Stimulated activated CD8-positive, alpha-beta memory T cell treated with anti-CD3 and anti-CD28 coated beads, Interleukin-7, amount 100 ng/mL, for 48 hours (primary cell): ENCODE measurements around the gene ZNF660.
"Not testable (repeated sequence)": the region's sequence is repeated elsewhere in the genome, so short reads cannot be mapped to it uniquely, and the experiment has no call there.

Source experiments
- DNase-seq, 2 donors: peaks; one replicate each; pipeline ENCODE4 v3.0.0-alpha.2; 2020; ENCODE audit warnings: low read depth in 1 of 2; ENCODE audit errors: extremely low read depth in 1 of 2

ZNF660 gene

DNA sequence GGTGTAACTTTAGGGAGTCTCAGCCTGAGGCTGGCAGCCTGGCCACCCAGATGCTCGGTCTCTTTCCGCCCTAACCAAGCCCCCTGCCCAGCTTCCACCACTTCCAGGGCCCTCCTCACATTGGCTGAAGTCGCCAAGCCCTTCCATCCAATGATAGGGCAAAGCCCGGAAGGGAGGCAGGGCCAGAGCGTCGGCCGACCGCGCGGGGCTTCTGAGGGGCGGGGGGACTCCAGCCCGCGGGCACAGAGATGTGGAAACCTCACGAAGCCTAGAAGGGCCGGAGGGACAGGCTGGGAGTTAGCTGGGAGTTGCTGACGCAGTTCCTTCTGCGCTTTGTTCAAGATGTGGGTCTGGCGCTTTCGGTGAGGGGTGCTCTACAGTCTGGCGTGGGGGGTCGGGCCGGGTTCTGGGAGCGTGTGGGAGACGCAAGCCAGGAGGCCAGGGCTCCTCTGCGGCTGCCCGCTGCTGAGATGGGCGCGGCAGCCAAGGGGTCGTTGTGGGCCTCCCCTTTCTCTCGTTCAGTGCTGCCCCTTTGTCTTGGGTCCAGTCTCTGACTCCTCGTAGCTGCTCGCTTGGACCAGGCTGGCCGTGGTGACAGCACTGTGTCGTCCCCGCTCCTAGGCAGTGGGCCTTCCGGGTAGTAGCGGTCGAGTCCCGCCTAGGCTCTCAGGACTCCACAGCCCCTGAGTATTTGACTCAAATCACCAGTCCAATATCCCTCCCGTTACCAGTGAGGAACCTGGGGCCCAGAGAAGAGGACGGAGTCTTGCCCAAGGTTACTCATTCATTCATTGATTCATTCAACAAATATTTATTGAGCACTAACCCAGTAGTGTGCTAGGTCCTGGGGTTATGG is at the start of gene ZNF660:
Gene ZNF660, plus strand, starts transcription at position 319 of the 856 bp plus-strand sequence. CDS start 9,230 bp downstream, outside the sequence.
- peak in 1 of 2 donors; percentile 3 for DNase-seq

GRCh38 chr3:44535364-44535763 is 49.4 kb upstream of the ZNF660 start:
- DNase-seq, result no peak

DNA sequence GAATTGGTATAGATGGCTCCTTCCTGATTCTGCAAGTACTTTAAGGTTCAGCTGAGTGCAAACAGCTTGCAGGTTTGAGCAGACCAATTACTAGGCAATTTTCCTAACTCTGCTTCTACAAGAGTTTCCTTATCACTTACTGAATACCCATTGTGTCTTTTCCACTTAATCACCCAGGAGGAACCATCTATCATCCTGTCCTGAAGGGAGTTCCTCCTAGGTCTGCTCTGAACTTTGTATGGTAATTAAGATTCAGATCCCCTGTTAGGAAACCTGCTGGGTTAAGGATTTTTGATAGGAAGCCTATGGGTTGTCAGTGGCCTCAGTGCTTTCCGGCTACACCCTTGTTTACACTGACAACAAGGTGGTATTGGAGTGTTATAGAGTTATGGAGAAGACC is 40.0 kb upstream of the ZNF660 start:
- not testable (repeated sequence) for DNase-seq

GRCh38 chr3:44554626-44555592 is 29.9 kb upstream of the ZNF660 start, which contains the start of gene ZKSCAN7:
Gene ZKSCAN7, plus strand, starts transcription at chr3:44555193. Its CDS starts 1,855 bp downstream, at chr3:44557048.
- DNase-seq, result peak; percentile 33 to 47

- no peak for DNase-seq
These were observed 29.0 kb upstream of the ZNF660 start for GRCh38 chr3:44555723-44556122.

- DNase-seq, result no peak
These were observed 27.7 kb upstream of the ZNF660 start for GRCh38 chr3:44557074-44557473.

GRCh38 chr3:44561076-44561475 is 23.7 kb upstream of the ZNF660 start:
- no peak for DNase-seq

DNA sequence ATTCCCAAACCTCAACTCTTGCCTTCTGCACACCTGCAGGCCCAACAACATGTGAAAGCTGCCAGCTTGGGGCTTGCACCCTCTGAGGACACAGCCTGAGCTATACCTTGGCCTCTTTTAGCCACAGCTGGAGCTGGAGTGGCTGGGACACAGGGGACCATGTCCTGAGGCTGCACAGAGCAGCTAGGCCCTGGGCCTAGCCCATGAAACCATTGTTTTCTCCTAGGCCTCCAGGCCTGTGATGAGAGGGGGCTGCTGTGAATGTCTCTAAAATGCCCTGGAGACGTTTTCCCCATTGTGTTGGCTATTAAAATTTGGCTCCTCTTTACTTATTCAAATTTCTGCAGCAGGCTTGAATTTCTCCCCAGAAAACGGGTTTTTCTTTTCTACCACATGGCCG is 22.6 kb upstream of the ZNF660 start:
- no peak for DNase-seq

DNA sequence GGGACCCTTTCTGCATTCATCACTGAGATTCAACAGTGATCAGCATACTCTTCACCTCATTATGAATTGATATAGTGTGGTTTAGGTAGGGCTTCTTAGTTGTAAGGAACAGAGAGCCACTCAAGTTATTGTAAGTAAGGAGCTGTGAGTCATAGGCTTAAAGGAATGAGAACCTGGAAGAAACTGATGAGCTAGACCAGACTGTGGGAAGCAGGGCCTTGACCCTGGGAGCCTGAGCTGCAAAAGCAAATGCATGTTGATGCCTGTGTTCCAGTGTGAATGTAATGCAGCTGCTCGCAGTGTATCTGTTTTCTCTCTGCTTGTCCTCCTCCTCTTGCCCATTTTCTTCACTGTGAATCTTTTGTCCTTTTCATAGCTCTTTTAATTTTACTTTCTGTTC is 16.2 kb upstream of the ZNF660 start:
- no peak for DNase-seq

- DNase-seq, result no peak
These were observed 13.7 kb upstream of the ZNF660 start for GRCh38 chr3:44571024-44571423.

DNA sequence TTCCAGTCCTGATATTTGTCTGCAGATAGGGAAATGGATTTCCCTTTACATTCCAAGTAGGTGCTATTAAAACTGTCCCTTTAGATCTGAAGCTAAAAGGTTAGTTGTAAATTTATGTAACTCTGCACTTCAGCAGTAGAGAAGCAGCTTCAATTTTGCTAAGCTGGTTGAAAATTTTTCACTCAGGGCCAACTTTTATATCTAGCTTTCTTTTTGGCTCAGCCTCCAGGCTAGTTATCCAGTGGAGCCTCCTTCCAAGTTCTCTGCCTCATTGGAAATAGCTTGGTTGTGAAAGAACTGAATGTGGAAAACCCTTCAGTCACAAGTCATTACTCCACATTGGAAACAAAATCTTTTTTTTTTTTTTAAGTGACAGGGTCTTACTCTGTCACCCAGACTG is 8.2 kb upstream of the ZNF660 start:
- no peak for DNase-seq

DNA sequence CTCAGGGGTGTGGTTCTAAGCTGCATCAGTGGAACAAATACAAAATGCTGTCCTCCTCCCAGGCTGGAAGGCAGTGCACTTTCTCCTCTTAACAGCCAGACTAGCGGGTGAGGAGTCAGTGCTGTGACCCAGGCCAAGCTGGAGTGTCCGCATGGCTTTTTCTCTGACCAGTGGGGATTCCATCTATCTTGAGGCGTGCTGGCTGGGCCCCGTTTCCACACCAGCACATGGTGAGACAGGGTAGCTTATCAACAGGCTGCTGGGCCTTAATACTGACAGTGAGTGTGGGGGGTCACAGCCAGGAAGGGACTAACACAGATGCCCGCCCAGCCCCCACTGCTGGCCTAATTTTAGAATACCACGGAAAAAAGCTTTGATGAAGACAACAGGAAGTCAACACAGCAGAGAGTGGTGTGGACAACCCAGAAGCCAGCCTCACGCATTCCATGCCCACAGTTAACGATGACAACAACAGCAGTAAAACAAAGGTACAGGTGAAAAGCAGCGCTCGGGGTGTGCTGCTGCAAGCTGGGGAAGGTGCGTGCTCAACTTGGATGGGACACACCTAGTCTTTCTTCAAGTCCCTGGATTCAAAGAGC is 7.3 kb upstream of the ZNF660 start:
- not testable (repeated sequence) for DNase-seq

DNA sequence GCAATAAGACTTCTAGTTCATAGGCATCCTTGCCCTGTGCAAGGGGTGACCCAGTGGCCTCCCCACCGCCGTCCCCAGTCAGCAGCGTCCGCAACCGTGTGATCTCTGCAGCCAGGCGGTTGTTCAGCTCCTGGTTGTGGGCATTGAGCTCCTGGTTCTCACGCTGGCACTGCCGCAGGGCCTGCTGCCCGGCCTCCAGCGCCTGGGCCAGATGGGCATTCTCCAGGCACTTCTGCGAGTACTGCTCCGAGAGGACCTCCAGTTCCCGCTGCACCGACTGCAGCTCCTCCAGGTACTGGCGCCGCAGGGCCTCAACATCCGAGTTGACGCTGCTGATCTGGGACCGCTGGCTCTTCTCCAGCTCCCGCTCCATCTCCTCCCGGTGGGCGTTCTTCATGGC is 6.4 kb upstream of the ZNF660 start:
- not testable (repeated sequence) for DNase-seq

DNA sequence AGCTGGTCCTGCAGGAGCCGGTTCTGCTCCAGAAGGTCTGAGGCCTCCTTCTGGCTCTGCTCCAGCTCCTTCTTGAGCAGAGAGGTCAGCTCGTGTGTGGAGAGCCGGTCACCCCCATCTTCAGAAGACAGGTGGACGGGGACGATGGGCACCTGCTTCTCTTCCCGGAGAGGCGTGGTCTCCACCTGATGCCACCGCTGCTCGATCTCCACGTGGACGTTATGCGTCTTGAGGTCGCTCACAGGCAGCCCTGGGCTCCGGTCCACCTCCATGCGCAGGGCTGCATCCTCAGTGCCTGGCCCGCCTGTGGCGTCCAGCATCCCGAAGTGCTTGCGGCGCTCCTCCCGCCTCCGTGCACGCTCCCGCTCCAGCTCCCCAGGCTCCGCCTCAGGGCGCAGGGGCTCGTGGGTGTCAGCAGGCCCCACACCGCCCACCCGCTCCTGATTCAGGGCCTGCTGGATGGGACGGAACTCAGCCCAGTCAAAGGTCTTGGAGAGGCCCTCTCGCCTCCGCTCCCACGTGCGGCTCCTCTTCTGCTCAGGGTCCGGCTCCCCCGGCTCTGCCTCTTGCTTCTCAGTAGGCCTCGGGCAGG is 5.7 kb upstream of the ZNF660 start:
- not testable (repeated sequence) for DNase-seq

DNA sequence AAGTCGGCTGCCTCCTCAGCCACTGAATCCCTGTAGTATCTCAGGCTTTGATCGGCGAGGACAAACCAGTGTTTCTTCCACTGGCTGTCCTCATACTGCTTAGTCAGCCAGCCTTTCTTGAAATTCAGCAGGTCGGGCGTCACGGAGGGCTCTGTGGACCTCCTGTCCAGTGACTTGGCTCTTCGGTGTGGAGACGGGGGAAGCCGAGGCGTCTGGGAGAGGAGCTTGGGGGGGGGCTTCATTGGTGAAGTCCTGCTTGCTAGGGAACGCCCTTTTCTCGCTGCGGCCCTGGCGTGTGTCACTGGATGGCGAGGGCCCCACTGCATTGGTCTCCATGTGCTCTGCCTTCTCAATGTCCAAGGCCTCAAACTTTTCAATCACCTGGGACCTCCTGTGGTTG is 5.0 kb upstream of the ZNF660 start:
- DNase-seq, result not testable (repeated sequence)

GRCh38 chr3:44580971-44581370 is 3.8 kb upstream of the ZNF660 start:
- not testable (repeated sequence) for DNase-seq

GRCh38 chr3:44596621-44597020 is 11.9 kb downstream of the ZNF660 start:
- DNase-seq, result no peak

- DNase-seq, result no peak
These were observed 17.0 kb downstream of the ZNF660 start for GRCh38 chr3:44601749-44602148.

DNA sequence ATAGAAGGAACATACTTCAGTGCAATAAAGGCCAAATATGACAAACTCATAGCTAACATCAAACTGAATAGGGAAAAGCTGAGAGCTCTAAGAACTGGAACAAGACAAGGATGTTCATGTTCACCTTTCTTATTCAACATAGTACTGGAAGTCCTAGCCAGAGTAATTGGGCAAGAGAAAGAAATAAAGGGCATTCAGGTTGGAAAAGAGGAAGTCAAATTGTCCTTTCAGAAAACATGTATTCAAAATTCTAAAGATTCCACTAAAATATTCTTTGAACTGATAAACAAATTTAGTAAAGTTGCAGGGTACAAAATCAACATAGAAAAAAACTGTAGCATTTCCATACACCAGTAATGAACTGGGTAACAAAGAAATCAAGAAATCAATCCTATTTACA is 27.9 kb downstream of the ZNF660 start:
- no peak for DNase-seq

DNA sequence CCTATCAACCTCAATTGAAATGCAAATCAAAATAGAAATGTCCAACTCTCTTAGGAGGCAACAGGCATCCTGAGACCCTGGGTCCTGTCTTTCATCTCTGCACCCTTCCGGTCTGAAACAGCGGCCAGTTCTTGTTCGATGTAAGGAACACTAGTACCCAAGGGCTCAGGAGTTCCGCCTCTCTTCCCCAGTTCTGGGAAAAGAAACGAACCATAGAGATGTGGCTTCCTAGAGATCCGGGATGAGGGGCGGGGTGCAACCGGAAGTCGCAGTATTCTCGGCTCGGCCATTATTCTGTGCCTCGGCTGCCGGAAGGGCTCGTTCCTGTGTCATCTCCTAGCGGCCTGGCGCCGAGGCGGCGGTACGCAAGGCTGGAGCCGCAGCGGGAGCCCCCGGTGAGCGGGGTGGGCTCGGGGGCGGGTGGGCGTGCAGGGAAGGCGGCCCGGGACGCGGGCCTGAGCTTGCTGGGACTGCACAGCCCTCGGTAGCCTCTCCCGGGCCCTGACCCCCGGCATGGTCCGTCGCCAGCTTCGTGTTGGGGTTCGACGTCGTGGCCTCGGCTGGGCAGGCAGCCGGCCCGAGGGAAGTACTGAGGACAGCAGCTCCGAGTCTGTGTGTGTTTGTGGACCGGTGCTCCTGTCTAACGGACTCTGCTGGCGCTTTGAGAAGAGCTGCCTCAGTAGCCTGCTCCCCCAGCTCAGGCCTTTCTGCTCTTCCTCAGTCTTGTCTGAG is 40.2 kb downstream of the ZNF660 start, which contains the start of gene ZNF197:
Gene ZNF197, plus strand, starts transcription at position 288 of the 732 bp plus-strand sequence. CDS start 4,119 bp downstream, outside the sequence.
- peak; percentile 41 to 60 for DNase-seq
